B cell (primary cell): ENCODE data around the gene SLC44A1. TPM values are rescaled to one million over a fixed set of nuclear protein-coding genes. Genes with fewer than 3 reads are reported as not detected.

Experiments
- ATAC-seq: fragments of 200-7000 bp; cut with Tn5 transposase; one replicate; pipeline ENCODE4 v1.10.0; 2021; ENCODE audit warnings: low read depth, mild to moderate bottlenecking, moderate number of reproducible peaks, moderate library complexity
- CTCF ChIA-PET: fragments of 350-600 bp; sonication (Branson Sonifier 250); formaldehyde crosslinking; loops from one replicate; lab custom pipeline; 2021; ENCODE audit warnings: antibody characterized with exemption, inconsistent platforms; lab: Charles Lee
- POLR2A ChIA-PET: fragments of 350-600 bp; sonication (Branson Sonifier 250); formaldehyde crosslinking; loops from one replicate; lab custom pipeline; 2021; ENCODE audit warnings: antibody characterized with exemption; lab: Charles Lee
- DNase-seq: peaks from one replicate; pipeline ENCODE4 v3.0.0; 2013
- H2AFZ ChIP-seq: 2 replicates; pipeline ENCODE4 v1.6.1; 2012; ENCODE audit warnings: mild to moderate bottlenecking, low read depth, low read length; ENCODE audit not compliant: insufficient read depth, poor library complexity, severe bottlenecking
- H3K27ac ChIP-seq, 2 donors: 1 replicate in 1 of 2; 2 replicates in 1 of 2; pipeline ENCODE4 v1.5.1; 2012 to 2013; ENCODE audit warnings: low read length in 2 of 2, mild to moderate bottlenecking in 2 of 2, moderate library complexity in 1 of 2
- H3K27me3 ChIP-seq, 4 experiments: fragments of 200-600 bp in 1 of 4; sonication (generic) in 1 of 4; replicated peaks in 1 of 4; 1 replicate in 2 of 4; 2 replicates in 2 of 4; pipeline versions ENCODE4 v1.6.1 to v1.7.0; 2013 to 2016; ENCODE audit warnings: low read length in 3 of 4, mild to moderate bottlenecking in 2 of 4, mixed read lengths in 1 of 4, moderate library complexity in 1 of 4; ENCODE audit not compliant: insufficient read depth in 4 of 4, control insufficient read depth in 3 of 4; ENCODE audit errors: control extremely low read depth in 1 of 4
- H3K36me3 ChIP-seq, 2 experiments: replicated peaks in 1 of 2; 1 replicate in 1 of 2; 2 replicates in 1 of 2; pipeline versions ENCODE4 v1.6.1 to v1.7.1; 2013; ENCODE audit warnings: low read length in 1 of 2; ENCODE audit not compliant: insufficient read depth in 2 of 2, control insufficient read depth in 1 of 2; ENCODE audit errors: control extremely low read depth in 1 of 2, extremely low read depth in 1 of 2
- H3K4me1 ChIP-seq, 2 donors: fragments of 200-600 bp in 1 of 2; sonication (generic) in 1 of 2; 1 replicate in 1 of 2; 2 replicates in 1 of 2; pipeline versions ENCODE4 v1.5.1 to v1.6.1; 2013 to 2017; ENCODE audit warnings: low read length in 2 of 2; ENCODE audit not compliant: control insufficient read depth in 2 of 2, insufficient read depth in 2 of 2
- H3K4me2 ChIP-seq: replicated peaks from 2 replicates; pipeline ENCODE3; 2012; ENCODE audit warnings: mild to moderate bottlenecking, low read depth, low read length; ENCODE audit not compliant: poor library complexity, severe bottlenecking
- H3K4me3 ChIP-seq, 5 experiments: fragments of 200-600 bp in 1 of 5; sonication (generic) in 1 of 5; 1 replicate in 3 of 5; 2 replicates in 2 of 5; pipeline versions ENCODE4 v1.5.1 to v1.7.0; 2011 to 2016; ENCODE audit warnings: low read length in 4 of 5, mild to moderate bottlenecking in 4 of 5, low read depth in 2 of 5, control low read depth in 1 of 5, moderate library complexity in 1 of 5; ENCODE audit not compliant: insufficient read depth in 1 of 5; ENCODE audit errors: control extremely low read depth in 1 of 5, extremely low read depth in 1 of 5
- H3K79me2 ChIP-seq: fragments of 200-600 bp; sonication (generic); one replicate; pipeline ENCODE4 v1.6.0; 2016; ENCODE audit warnings: low read length; ENCODE audit not compliant: control insufficient read depth, insufficient read depth
- H3K9ac ChIP-seq: fragments of 200-600 bp; sonication (generic); 2 replicates; pipeline ENCODE4 v1.6.1; 2017; ENCODE audit warnings: mild to moderate bottlenecking, low read length, moderate library complexity
- H3K9me3 ChIP-seq, 3 donors: one replicate each; pipeline versions ENCODE4 v1.6.1 to v1.7.1; 2013; ENCODE audit warnings: low read length in 2 of 3; ENCODE audit not compliant: control insufficient read depth in 2 of 3, insufficient read depth in 1 of 3; ENCODE audit errors: control extremely low read depth in 1 of 3
- H4K20me1 ChIP-seq: 2 replicates; pipeline ENCODE4 v1.6.0; 2012; ENCODE audit warnings: mild to moderate bottlenecking, low read length; ENCODE audit not compliant: insufficient read depth, control insufficient read depth, poor library complexity, severe bottlenecking
- H3K27ac Mint-ChIP-seq: one replicate; pipeline ENCODE4 v1.8.0; 2021; ENCODE audit warnings: mixed read lengths
- H3K27me3 Mint-ChIP-seq: one replicate; pipeline ENCODE4 v1.8.0; 2021; ENCODE audit warnings: mixed read lengths
- H3K4me1 Mint-ChIP-seq: one replicate; pipeline ENCODE4 v1.8.0; 2021; ENCODE audit warnings: mixed read lengths
- H3K4me3 Mint-ChIP-seq: one replicate; pipeline ENCODE4 v1.8.0; 2021; ENCODE audit warnings: mixed read lengths
- H3K9me3 Mint-ChIP-seq: one replicate; pipeline ENCODE4 v1.8.0; 2022; ENCODE audit warnings: mixed read lengths; ENCODE audit not compliant: insufficient read depth
- CTCF ChIP-seq: fragments of 200-600 bp; IDR thresholded peaks from one replicate; pipeline ENCODE4 v1.8.0; 2022; ENCODE audit warnings: antibody characterized with exemption, mild to moderate bottlenecking
- EZH2 ChIP-seq: IDR thresholded peaks from 2 replicates; pipeline ENCODE4 v1.6.1; 2012; ENCODE audit warnings: borderline replicate concordance, low read depth, mild to moderate bottlenecking, moderate library complexity, low read length; ENCODE audit not compliant: insufficient read depth, poor library complexity, severe bottlenecking
- WGBS: methylation state at CpG from one replicate; pipeline ENCODE4 v1.1.5; 2013; ENCODE audit warnings: missing lambda C conversion rate; ENCODE audit not compliant: insufficient coverage; 5-methylcytosine and 5-hydroxymethylcytosine counted together
- intact Hi-C: fragments of 100-400 bp; cut with micrococcal nuclease; formaldehyde crosslinking; loops from one replicate; pipeline ENCODE4 v1.10.0; 2022
- polyA plus RNA-seq: library from polyadenylated mRNA; depleted of rRNA; stranded (reverse); fragments of >200 nt; gene quantifications from 2 replicates; pipeline ENCODE4 v1.2.3, GENCODE V29; 2012
- total RNA-seq, 2 donors: library from RNA; stranded (reverse); fragments of 120-200 nt in 1 of 2; gene quantifications; 1 replicate in 1 of 2; 2 replicates in 1 of 2; pipeline versions ENCODE4 v1.2.3 to v1.2.4, GENCODE V29; 2013 to 2022

The SLC44A1 gene
- total and polyA plus RNA-seq, 2 donors (not counting 1 experiment from before 2014, with no cell fraction given) = 2.2 to 17.7 TPM

DNA sequence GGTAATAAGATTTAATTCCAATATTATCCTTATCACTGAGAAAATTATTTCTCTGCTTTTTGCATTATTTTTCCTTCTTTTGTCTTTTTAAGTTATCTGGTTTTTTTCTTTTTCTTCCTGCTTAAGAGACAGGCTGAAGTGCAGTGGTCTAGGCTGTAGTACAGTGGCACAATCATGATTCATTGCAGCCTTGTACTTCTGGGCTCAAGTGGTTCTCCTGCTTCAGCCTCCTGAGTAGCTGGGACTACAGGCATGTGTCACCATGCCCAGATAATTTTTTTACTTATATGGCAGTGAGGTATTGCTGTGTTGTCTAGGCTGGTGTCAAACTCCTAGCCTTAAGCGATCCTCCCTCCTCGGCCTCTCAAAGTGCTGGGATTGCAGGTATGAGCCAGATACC is 93.9 kb downstream of the SLC44A1 start:
- no peaks in the 10 kb centered on the region for H3K79me2 ChIP-seq
- H3K4me1 Mint-ChIP-seq = peaks cover 10% of the 10 kb centered on the region
- H3K27me3 ChIP-seq = no peaks in the 10 kb centered on the region
- no peaks in the 10 kb centered on the region for H3K27me3 Mint-ChIP-seq
- intact Hi-C loops = no loop called here
- no peak overlapping the region for H3K9ac ChIP-seq
- H3K27ac Mint-ChIP-seq = no peak overlapping the region
- POLR2A ChIA-PET = no interaction called here
- peaks cover 0 to 7% of the 10 kb centered on the region in 2 donors for H3K4me1 ChIP-seq
- H3K4me3 ChIP-seq = no peak overlapping the region
- H3K27ac ChIP-seq = no peak overlapping the region
- ATAC-seq (no peak), DNase-seq (no peak)
- TF ChIP-seq CTCF = no peak
- TF ChIP-seq EZH2 = no peak
- no peaks in the 10 kb centered on the region for H3K9me3 ChIP-seq
- no peaks in the 10 kb centered on the region for H4K20me1 ChIP-seq
- H3K4me2 ChIP-seq = no peak overlapping the region
- H3K36me3 ChIP-seq = peaks cover 0 to 17% of the 10 kb centered on the region in 2 experiments
- CTCF ChIA-PET = no interaction called here
- H2AFZ ChIP-seq = no peak overlapping the region
- no peak overlapping the region for H3K4me3 Mint-ChIP-seq
- no peaks in the 10 kb centered on the region for H3K9me3 Mint-ChIP-seq
- 100% methylated on average over 2 of the region's 2 CpGs for WGBS

GRCh38 chr9:105339849-105340248 is 95.4 kb downstream of the SLC44A1 start:
- no peaks in the 10 kb centered on the region for H3K79me2 ChIP-seq
- TF ChIP-seq EZH2 (no peak), CTCF (no peak)
- H3K4me3 ChIP-seq = no peak overlapping the region
- H2AFZ ChIP-seq = no peak overlapping the region
- H3K4me3 Mint-ChIP-seq = no peak overlapping the region
- H4K20me1 ChIP-seq = no peaks in the 10 kb centered on the region
- DNase-seq (no peak), ATAC-seq (no peak)
- no peak overlapping the region for H3K4me2 ChIP-seq
- H3K36me3 ChIP-seq = peaks cover 0 to 17% of the 10 kb centered on the region in 2 experiments
- H3K9ac ChIP-seq = no peak overlapping the region
- POLR2A ChIA-PET = no interaction called here
- peaks cover 10% of the 10 kb centered on the region for H3K4me1 Mint-ChIP-seq
- H3K27me3 Mint-ChIP-seq = no peaks in the 10 kb centered on the region
- H3K4me1 ChIP-seq = peaks cover 0 to 7% of the 10 kb centered on the region in 2 donors
- intact Hi-C loops = no loop called here
- H3K9me3 ChIP-seq = no peaks in the 10 kb centered on the region
- CTCF ChIA-PET = no interaction called here
- no peak overlapping the region for H3K27ac Mint-ChIP-seq
- H3K27me3 ChIP-seq = no peaks in the 10 kb centered on the region
- no peak overlapping the region for H3K27ac ChIP-seq
- H3K9me3 Mint-ChIP-seq = no peaks in the 10 kb centered on the region
